CD4-positive, alpha-beta T cell treated with Interleukin-4 for 4 hours (primary cell): ENCODE data around the gene ATP6V1C2.
"Not testable (repeated sequence)": the region's sequence is repeated elsewhere in the genome, so short reads cannot be mapped to it uniquely, and the experiment has no call there.

ENCODE experiments used
- DNase-seq: peaks from one replicate; pipeline ENCODE4 v3.0.0-alpha.2; 2020

ATP6V1C2 gene

DNA sequence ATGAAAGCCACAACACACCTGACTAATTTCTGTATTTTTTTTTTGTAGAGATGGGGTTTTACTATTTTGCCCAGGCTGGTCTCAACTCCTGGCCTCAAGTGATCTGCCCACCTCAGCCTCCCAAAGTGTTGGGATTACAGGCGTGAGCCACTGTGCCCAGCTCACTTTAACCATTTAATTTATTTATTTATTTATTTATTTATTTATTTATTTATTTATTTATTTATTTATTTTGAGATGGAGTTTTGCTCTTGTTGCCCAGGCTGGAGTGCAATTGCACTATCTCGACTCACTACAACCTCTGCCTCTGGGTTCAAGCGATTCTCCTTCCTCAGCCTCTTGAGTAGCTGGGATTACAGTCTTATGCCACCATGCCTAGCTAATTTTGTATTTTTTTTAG is 96.9 kb downstream of the ATP6V1C2 start:
- not testable (repeated sequence) for DNase-seq

DNA sequence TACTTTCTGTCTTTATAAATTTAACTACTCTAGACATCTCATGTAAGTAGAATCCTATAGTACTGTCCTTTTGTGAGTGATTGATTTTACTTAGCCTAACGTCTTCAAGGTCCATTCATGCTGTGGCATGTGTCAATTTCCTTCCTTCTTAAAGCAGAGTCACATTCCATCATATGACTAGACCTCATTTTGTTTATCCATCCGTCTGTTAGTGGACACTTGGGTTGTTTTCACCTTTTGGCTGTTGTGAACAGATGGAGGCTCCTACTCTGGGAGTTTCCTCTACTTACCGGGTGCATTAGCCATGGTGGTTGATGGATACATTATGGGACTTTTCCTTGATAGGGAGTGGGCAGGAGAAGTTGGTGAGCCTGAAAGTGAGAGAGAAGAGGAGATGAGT is 97.6 kb downstream of the ATP6V1C2 start:
- no peak for DNase-seq

DNA sequence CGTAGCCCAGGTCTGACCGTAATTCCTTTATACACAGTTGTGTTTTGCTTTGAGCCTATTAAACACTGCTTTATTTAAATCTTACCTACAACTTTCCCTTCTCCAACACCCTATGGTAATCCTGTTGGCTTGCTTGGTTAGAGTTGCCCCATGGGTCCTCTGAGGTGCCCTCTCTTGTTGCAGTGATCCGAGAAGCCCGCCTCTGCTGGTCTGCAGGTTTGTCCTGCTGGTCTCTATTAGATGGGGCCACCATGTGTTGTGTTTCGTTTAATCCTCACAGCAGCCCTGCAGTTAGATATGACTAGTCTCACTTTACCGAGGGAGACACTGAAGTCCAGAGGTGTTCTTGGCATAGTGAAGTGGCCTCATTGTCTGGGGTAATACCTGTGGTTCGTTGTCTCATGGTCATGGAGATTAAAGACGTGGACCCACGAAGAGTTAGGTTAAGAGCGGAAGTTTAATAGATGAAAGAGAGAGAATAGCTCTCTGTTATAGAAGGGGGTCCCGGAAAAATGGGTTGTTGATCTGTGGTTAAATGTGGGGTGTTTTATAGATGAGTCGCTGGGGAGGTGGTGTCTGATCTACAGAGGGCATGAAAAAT is 98.4 kb downstream of the ATP6V1C2 start:
- DNase-seq, result no peak

DNA sequence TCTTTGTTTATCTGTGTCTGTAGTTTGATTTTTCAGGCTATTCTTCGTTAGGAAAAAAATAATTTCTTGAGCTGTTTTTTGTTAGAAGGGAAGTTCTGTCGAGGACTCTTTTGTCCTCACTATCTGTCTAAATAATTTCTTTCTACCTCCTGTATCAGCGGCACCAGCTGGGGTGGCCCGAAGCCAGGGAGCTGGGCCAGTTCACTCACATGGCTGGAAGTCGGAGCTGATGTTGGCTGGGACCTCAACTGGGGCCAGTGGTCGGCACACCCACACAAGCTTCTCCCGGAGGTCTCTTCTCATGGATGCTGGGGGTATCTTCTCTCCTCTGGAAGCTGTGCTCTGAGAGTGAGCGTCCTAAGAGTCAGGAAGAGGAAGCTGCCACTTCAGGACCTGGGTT is 99.1 kb downstream of the ATP6V1C2 start:
- DNase-seq, result no peak

DNA sequence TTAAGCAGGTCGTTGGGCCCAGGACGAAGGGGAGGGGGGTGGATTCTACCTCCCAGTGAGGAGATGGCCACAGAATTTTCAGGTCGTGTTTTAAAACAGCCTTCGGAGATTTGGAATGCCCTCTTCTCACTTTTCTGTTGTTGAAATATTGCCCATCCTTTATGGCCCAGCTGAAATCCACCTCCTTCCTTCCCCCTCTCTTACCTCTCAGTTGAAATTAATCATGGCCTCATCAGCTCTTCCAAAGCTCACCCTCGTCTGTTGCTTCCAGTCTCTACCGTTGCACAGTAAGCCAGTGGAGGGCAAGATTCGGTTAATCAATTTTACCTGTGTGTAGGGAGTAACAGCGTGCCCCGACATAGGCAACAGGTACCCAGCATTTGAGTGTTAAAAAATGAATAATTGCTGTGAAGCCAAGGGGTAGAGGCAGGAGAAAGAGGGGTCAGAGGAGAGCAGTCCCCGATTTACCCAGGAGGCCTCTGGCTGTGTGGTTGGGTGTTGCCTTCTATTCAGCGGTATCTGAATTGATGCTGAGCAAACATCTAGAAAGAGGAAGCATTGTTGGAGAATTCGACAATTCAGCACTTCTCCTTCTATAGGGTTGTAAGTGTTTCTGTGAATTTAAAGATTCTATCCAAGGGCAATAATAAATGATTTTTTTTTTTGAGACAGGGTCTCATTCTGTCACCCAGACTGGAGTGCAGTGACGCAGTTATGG is 99.7 kb downstream of the ATP6V1C2 start:
- DNase-seq, result no peak

DNA sequence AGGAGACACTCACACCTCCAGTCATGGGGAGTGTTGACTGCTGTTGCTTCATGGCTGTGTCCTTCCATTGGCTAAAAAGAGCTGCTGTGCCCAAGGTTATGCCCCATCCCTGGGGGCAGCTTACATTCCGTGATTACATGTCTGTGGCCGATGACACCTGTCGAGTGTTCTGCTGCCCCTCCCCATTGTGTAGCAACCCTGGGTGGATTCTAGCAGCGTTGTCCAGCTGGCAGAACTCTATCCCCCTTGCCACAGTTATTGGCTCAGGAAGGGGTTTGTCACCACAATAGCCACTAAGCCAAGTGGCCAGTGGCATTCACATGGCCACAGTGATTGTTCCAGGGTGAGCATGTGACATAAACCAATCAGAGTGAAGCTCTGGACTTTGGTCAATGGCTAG is 102.8 kb downstream of the ATP6V1C2 start:
- DNase-seq, result no peak

DNA sequence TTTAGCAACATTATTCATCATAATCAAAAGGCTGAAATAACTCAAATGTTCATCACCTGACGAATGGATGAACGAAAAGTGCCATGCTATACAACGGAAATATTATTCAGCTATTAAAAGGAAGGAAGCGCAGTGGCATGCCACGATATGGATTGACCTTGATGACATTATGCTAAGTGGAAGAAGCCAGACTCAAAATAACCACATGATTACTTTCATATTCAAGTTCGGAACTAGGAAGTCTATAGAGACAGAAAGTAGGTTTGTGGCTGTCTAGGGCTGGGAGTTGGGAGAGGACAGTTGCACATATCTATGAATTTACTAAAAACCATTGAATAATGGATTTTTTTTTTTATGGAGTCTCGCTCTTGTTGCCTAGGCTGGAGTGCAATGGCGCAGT is 104.6 kb downstream of the ATP6V1C2 start:
- DNase-seq, result no peak

DNA sequence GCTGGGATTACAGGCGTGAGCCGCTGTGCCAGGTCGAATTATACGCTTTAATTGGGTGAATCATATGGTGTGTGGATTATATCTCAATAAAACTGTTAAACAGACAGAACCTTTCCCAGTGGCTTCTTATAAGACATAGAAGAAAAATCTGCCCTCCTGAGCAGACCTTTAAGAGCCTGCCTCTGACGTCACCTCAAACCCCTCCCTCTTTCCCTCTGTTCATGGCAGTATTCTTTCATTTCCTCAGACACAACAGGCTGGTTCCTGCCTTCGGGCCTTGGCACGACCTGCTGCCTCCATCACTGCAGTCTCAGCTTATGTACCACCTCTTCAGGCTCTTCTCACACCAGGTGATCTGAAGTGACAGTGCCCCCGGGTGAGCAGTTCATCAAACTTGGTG is 105.2 kb downstream of the ATP6V1C2 start:
- no peak for DNase-seq

DNA sequence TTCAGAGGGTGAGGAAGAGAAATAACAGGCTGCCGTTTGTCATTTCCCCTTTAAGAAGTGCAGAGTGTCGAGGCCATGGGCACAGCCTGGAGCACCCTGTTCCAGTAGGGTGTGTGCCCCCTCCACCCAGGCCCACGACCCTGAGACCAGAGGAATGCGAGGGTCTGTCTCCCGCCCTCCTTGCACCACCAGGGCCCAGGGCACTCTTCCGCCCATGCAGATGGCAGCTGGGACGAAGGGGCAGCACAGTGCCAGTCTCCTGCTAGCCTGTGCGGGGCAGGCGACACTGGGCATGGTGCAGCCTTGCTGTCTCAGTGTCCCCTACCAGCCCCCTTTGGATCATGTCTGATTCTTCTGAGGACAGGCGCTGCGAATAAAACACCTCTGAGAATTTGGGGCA is 106.9 kb downstream of the ATP6V1C2 start:
- no peak for DNase-seq

DNA sequence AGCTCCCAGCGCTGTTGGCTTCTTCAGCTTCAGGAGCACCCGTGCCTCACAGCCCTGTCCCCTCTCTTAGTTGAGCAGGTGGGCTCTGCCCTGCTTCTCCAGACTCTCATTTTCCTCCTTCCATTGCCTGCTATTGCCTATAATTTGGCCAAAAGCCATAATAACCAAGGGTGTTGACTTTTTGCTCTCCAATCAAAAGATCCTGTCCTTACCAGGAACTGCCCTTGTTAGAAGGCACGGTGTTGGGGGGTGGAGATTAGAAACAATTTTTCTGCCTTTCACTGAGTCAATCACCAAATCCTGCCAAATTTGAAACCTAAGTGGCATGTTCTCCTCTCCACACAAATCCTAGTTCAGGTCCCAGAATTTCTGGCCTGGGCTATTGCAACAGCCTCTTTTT is 107.9 kb downstream of the ATP6V1C2 start:
- DNase-seq, result no peak

DNA sequence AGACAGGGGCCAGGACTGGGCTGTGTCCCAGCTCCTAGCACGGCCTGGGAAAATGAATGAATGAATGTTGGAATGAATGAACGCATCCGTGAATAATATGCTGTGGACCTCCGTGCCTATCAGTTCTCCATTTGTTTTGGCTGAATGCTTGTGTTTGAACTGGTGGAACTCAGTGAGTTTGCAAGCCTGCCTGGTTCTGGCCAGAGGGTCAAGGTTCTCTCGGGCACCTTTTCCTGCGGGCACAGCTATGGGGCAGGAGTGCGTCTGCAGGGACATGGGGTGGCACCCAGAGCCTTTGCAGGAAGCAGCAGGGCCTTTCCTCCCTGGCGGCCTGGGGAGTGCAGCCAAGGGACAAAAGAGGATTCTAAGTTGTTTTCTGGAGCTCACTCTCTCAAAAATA is 108.8 kb downstream of the ATP6V1C2 start:
- no peak for DNase-seq

DNA sequence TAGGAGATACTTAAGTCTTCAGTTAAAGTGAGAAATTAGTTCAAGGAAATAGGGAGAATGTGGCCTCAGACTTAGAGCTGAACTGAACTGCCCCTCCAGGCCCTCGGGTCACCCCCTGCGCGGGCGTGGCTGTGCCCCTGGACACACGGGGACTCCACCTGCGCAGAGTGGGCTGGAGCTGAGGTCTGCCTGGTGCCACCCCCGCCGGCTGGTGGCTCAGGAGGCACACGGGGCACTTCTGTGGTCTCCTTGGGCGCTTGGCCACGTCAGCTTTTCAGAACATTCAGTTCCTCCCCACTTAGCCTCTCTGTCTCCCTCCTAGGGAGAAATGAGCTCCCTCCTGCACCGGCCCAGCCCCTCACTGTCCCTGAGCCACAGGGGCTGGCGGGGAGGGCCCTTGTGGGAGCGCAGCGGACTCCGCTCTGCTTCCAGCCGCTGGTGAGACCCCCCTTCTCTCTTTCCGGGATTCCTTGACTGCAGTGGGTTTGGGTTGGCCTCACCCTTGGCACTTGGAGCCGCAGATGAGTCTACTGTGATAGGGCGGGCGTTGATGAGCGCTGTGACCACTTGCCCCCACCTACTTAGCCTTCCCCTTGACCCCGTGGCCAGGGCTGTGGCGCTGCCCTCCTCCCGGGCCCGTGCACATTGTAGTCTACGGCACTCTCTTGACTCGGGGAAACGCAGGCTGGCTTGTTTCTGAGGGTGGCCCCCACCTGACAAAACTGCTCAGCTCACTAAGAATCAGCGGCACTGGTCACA is 109.4 kb downstream of the ATP6V1C2 start:
- DNase-seq, result no peak

DNA sequence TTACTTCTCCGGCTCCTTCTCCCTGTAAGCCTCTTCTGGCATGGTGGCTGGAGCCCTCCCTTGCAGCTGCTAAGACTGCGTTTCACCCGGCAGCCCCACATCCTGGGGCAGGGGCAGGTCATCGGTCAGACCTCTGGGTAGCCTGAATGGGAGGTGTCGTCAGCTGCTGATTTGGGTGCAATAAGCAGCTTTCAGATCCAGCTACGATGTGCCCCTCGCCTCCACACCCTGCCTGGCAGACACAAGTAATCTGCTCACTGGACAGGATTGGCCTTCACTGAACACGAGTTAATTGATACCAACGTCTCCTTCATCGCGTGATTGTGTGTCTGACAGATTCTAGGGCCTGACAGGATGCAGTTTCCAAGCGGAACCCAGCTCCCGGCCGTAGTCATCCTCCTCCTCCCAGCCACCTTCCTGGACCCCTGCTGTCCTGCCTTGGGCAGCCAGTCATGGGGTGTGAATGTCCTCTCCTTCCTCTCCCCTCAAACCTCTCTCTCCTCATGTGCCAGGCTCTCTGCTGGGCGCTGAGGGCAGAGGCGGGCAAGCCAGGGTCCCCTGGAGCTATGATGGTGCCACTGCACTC is 110.1 kb downstream of the ATP6V1C2 start:
- no peak for DNase-seq

DNA sequence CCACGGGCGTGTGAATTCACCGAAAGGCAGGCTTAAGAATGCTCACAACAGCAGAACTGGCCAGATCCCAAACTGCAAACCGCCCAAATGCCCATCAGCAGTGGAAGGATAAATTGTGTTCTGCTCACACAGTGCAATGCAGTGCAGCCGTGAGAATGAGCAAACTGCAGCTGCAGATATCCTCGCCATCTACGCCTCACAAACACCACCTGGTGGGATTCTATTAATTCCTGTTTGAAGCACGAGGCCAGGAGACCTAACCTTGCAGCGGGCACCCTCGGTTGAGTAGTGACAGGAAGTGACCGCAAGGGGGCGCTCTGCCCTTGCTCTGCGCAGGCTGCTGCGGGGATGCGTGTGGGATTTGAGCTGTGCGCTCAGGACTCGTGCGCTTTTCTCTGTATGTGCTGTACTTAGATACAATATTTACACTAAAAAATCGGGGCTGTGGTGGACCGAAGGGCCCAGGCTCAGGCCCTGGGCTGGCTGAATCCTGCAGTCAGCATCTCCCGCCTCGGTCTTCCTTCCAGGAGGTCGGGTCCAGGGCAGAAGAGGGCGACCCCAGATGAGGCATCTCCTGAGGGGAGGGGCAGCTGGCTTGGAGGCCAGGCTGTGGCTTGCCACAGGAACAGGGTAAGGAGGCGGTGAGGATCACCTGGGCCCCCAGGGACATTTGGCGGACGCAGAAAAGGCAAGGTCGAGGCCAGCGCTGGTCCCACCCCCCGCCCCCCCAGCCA is 110.9 kb downstream of the ATP6V1C2 start:
- peak; percentile 75 for DNase-seq

DNA sequence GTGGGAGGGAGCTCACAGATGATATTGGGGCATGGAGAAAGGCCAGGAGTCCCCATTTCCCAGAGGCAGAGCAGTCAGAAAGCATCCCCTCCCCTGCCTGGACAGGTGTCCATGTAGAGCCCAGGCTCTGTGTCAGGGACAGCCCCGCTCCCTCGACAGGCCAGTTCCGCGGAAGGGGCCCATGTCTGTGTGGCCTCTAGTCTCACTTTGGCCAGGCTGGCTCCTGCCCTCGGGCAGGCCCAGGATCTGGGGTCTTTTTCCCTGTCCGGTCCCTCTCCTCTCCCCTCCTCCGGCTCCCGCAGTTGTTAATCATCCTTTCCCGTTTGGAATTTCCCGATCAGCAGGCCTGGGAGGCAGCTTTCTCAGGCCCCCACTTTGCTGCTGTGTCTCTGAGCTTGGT is 111.6 kb downstream of the ATP6V1C2 start:
- DNase-seq, result no peak

DNA sequence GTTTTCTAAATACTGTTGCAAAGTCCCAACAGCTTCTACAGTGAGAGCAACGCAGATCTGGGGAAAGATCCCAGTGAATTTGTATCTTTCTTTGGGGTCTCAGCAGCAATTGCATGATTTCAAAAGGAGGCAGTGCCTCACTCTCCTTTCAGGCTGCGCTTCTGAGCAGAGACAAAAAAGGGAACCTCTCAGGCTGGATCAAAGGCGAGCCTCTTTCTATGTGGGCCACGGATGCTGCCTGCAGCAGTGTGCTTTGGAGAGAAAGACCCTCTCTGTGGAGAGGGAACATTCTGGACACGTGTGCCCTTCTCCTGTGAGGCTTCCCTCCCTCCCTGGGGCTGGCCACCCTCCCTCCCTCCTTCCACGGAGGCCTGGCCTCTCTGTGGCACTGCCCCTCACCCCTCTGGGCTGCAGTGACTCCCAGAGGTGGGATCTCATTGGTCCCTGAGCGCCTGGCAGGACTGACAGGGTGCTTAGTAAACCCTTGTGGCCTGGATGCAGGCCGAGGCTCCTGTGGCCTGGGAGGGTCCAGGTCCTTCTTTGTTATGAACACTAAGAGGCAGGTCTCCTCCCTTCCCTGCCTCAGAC is 112.7 kb downstream of the ATP6V1C2 start:
- no peak for DNase-seq
